Measurements from ENCODE around the gene POLE.
"Not testable (repeated sequence)": the region's sequence is repeated elsewhere in the genome, so short reads cannot be mapped to it uniquely, and the experiment has no call there.

Gene POLE

DNA sequence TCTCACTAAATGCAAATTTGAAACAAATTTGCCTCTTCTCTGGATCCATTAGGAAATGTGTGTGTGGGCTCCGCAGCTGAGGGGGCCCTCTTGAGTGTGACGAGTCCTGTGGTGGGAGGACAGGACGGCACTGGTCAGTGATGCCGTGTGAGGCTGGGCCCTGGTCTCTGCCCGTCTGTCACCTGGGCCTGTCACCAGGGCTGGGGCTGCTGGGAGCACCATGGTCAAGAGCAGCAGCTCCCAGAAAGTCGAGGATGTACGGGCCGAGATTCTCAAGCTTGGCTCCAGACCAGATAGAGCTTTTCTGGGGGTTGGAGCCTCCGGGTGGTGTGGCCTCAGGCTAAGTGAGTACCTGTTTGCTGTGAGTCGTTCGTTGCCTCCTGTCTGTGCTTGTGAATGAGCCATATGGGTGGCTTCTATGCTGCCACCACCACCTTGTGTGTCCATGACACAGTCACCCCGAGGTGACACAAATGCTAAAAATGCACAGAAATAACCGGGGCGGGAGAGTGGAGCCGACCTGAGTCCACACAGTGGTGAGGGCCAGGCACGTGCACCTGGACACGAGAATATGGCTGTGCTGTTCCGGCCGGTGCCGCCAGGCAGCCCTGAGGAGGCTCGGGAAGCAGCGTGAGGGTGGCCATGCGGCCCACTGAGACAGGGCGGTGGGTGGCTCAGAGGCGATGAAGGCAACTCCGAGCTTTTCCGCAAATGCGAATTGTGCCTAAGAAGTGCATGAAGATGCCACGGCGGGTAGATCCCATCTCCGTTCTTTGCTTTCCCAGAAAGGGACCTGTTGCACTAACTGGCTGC is 32.2 kb upstream of the POLE start:
- DNase-seq (ENCODE audit: extremely low read depth in 1 of 2, low read depth in 1 of 2), result no peak

DNA sequence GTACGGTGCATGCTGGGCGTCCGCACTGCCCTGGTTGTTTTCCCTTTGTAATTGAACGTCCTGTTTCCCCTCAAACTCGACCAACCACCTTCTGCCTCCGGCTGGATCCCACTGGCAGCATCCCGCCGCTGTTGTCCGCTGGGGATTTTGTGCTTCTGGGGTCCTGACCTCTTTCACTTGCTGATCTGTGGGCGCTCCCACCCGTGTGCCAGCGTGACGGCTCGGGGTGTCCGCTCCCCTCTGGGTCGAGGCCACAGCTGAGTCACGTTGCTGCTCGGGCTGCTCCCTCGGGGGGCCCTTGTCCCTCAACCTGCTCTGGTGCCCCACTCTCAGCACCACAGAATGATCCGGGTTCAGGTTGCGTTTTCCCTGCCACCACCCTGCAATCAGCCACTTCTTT is 31.5 kb upstream of the POLE start:
- DNase-seq (ENCODE audit: extremely low read depth in 1 of 2, low read depth in 1 of 2), result no peak

DNA sequence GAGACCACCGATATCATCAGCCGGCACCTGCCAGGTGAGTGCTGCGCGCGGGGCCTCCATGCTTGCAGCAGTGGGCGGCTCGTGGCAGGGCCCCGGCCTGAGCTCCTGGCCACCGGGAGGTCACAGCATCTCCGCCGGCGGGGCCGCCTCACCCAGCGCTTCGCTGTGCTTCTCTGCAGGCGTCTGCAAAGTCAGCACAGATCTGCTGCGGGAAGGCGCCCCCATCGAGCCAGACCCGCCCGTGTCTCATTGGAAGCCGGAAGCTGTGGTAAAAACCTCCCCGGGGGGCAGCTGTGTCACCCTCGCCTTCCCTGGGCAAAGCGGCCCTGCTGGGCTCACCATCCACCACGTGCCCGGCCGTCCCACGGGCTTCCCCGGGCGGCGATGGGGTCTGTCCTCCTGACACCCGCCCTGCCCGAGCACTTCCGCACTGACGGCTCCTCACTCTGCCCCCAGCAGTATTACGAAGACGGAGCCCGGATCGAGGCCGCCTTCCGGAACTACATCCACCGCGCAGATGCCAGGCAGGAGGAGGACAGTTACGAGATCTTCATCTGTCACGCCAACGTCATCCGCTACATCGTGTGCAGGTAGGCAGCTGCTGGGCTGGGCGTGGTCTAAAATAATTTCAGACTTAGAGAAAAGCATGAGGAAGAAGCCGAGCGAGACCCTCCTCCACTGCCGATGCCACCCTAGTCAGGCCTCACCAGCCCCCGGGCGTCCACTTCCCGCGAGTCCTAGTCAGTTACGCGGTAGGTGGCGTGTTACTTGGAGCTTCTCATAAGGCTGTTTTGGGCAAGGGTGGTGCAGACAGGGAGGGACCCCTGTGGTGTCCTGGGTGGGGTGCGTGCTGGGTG is 30.6 kb upstream of the POLE start:
- no peak for DNase-seq (ENCODE audit: extremely low read depth in 1 of 2, low read depth in 1 of 2)

DNA sequence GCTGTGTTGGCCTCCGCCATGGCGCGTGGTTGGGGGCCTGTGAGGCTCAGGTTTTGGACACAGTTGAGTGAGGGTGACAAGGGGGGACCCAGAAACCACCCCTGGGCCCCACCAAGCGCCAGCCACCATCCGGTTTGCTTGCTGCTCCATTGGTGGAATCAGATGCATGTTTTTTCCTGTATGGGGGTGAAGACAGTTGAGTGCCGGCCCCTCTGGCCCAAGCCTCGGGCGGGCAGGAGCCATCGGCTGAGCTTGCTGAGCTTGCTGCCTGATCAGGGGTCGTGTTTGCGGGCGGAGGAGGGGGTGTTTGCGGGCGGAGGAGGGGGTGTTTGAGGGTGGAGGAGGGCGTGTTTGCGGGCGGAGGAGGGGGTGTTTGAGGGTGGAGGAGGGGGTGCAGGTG is 29.9 kb upstream of the POLE start:
- no peak for DNase-seq (ENCODE audit: extremely low read depth in 1 of 2, low read depth in 1 of 2)

GRCh38 chr12:132716356-132716755 is 29.2 kb upstream of the POLE start:
- DNase-seq (ENCODE audit: extremely low read depth in 1 of 2, low read depth in 1 of 2), result no peak

GRCh38 chr12:132715874-132716273 is 28.7 kb upstream of the POLE start:
- no peak for DNase-seq (ENCODE audit: extremely low read depth in 1 of 2, low read depth in 1 of 2)

DNA sequence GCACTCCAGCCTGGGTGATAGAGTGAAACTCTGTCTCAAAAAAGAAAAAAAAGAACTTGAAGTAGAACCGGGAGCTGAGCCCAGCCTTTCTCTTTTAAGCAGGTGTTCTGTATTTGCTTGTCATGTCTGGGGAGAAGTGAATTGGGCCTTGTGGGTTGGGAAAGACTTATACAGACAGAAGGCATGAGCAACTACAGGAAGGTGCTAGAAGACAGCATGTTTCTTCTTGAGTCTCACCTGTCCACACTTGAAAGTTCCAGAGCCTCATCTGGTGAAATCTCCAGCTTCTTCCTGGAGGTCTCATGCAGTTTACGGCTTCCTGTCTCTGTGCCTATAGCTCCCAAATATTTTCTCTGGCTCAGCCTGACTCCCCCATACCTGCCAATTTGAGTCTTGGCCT is 26.0 kb upstream of the POLE start:
- DNase-seq (ENCODE audit: extremely low read depth in 1 of 2, low read depth in 1 of 2), result no peak

GRCh38 chr12:132711080-132711843 is 24.1 kb upstream of the POLE start:
- DNase-seq (ENCODE audit: extremely low read depth in 1 of 2, low read depth in 1 of 2), result no peak

GRCh38 chr12:132710405-132711079 is 23.4 kb upstream of the POLE start, which contains the start of gene PGAM5:
Gene PGAM5 (plus strand): TSS chr12:132710842. CDS start chr12:132710877, 35 bp downstream.
- DNase-seq (ENCODE audit: extremely low read depth in 1 of 2, low read depth in 1 of 2), result peak; percentile 81

DNA sequence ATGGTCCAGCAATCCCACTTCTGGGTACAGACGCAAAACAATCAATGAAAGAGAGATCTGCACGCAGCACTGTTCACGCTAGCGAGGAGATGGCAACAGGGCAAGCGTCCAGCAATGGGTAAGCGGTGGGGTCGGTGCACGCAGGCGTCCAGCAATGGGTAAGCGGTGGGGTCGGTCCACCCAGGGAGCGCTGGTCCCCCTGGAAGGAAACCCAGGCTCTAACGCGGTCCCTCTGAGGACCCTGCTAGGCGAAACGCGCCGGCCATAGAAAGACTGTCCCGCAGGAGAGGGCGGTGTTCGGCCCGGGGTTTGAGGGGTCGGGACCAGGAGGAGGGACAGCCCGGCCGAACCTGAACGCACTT is 22.9 kb upstream of the POLE start:
- DNase-seq (ENCODE audit: extremely low read depth in 1 of 2, low read depth in 1 of 2), result no peak

- DNase-seq (ENCODE audit: extremely low read depth in 1 of 2, low read depth in 1 of 2), result no peak
These were observed 21.0 kb upstream of the POLE start for GRCh38 chr12:132708150-132708549.

DNA sequence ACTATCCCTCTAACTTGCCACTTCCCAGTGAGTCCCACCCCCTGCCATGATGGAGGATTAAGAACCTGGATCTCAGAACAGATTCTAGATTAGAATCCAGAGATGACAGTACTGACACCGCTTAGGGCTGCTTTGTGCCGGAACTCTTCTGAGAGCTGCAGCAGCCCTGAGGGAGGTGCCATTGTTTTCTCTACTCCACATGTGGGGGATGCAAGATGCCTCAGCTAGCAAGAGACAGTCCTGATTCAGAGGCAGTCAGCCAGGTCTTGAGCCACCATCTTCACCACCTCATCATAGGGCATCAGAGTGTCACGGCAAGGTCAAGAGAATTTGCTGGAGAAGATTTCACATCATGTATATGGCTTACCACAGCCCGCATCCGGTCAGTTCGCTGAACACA is 20.1 kb upstream of the POLE start:
- no peak for DNase-seq (ENCODE audit: extremely low read depth in 1 of 2, low read depth in 1 of 2)

DNA sequence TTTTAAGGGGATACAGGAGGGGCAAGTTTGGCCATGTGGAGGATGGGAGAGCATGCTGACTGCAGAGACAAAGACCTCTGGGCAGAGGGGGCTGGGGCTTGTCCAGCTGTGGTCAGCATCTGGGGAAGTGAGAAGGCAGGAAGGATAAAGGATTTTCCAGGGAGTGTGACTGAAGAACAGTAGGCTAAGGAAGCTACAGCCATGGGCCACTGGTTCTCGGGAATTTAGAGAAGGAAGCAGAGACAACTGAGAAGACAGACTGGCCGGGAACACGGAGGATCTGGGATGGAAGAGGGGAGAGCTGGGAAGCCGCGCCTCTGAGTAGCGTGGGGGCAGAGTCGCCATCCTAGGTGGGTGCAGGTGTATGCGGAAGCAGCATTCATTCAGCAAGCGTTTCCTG is 16.5 kb upstream of the POLE start:
- no peak for DNase-seq (ENCODE audit: extremely low read depth in 1 of 2, low read depth in 1 of 2)

DNA sequence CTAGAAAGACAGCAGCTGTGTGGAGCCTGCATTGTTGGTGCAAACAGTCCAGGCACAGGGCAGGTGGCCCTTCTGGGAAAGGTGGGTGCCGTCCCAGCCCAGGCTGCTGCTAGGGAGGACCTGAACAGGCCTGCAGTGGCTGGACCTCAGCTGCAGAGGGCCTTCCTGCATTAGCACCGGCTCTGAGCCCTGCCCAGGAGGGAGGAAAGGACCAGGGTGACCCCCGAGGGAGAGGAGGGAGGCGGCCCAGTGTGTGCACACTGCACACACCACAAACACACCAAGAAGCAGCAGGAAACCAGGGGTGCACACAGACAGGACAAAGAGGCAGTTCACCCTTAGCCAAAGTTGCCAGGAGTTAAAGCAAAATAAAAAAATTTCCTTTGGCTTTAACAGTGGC is 15.5 kb upstream of the POLE start:
- no peak for DNase-seq (ENCODE audit: extremely low read depth in 1 of 2, low read depth in 1 of 2)

GRCh38 chr12:132700212-132700822 is 13.2 kb upstream of the POLE start:
- DNase-seq (ENCODE audit: extremely low read depth in 1 of 2, low read depth in 1 of 2), result no peak

- no peak for DNase-seq (ENCODE audit: extremely low read depth in 1 of 2, low read depth in 1 of 2)
These were observed 11.2 kb upstream of the POLE start for GRCh38 chr12:132698341-132698740.

DNA sequence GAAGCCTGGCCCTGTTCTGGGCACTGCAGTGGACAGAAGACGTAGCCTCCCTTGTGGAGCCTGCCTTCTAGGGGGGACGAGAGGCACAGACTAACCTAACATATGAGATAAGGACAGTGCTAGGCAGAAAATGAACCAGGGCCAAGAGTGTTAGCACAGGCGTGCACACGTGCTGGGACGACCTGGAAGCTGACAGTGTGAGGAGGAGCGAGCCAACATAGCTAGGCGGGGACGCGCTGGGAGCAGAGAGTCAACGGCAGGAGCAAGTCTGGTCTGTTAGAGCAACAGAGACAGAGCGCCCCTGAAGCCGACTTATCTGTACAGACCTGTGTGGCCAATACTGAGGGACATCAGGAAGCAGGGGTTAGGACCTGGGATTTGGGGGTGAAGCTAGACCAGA is 8.3 kb upstream of the POLE start:
- no peak for DNase-seq (ENCODE audit: extremely low read depth in 1 of 2, low read depth in 1 of 2)

- not testable (repeated sequence) for DNase-seq (ENCODE audit: extremely low read depth in 1 of 2, low read depth in 1 of 2)
These were observed 7.7 kb upstream of the POLE start for GRCh38 chr12:132694888-132695287.

- not testable (repeated sequence) for DNase-seq (ENCODE audit: extremely low read depth in 1 of 2, low read depth in 1 of 2)
These were observed 4.9 kb upstream of the POLE start for GRCh38 chr12:132692030-132692429.

DNA sequence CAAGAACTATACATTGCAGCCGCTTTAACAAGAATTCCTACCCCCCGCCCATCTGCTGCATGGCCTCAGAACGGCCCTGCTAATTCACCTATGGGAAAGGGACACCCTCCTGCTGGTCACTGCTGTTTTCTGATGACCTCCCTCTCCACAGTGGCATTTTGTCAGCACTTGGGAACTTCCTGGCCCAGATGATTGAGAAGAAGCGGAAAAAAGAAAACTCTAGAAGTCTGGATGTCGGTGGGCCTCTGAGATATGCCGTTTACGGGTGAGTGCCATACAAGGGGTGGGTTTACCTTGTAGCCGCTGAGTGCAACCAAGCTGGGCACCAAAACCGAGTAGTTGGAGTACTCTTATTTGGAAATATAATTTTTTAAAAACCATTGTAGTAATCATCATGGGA is 3.0 kb upstream of the POLE start:
- no peak for DNase-seq (ENCODE audit: extremely low read depth in 1 of 2, low read depth in 1 of 2)
